OCI-LY1 (cell line): Measurements from ENCODE around the gene THOC1.

Experiments used
- H2AFZ ChIP-seq: fragments of 200-600 bp; sonication (generic), shearing (Covaris generic); 2 replicates; pipeline ENCODE4 v1.6.0; 2014; ENCODE audit warnings: antibody characterized with exemption, mild to moderate bottlenecking, low read length
- H3F3A ChIP-seq: fragments of 200-600 bp; sonication (generic), shearing (Covaris generic); 2 replicates; pipeline ENCODE4 v1.6.0; 2014; ENCODE audit warnings: mild to moderate bottlenecking, antibody characterized with exemption, low read length, moderate library complexity; ENCODE audit not compliant: insufficient read depth
- H3K27ac ChIP-seq: fragments of 200-600 bp; sonication (generic); 2 replicates; pipeline ENCODE4 v1.5.1; 2014; ENCODE audit warnings: low read length, mixed run types, mild to moderate bottlenecking, low read depth; ENCODE audit not compliant: poor library complexity, severe bottlenecking
- H3K27me3 ChIP-seq: fragments of 200-600 bp; sonication (generic); 2 replicates; pipeline ENCODE4 v1.6.0; 2014; ENCODE audit warnings: antibody characterized with exemption, mild to moderate bottlenecking, low read length, moderate library complexity; ENCODE audit not compliant: insufficient read depth
- H3K36me3 ChIP-seq: fragments of 200-600 bp; sonication (generic); 2 replicates; pipeline ENCODE4 v1.6.1; 2014; ENCODE audit warnings: mild to moderate bottlenecking, antibody characterized with exemption, low read length, moderate library complexity, mixed read lengths; ENCODE audit not compliant: insufficient read depth
- H3K4me1 ChIP-seq: fragments of 200-600 bp; sonication (generic); 2 replicates; pipeline ENCODE4 v1.5.1; 2014; ENCODE audit warnings: mild to moderate bottlenecking, low read length, moderate library complexity; ENCODE audit not compliant: insufficient read depth, severe bottlenecking
- H3K4me2 ChIP-seq: fragments of 200-600 bp; sonication (generic), shearing (Covaris generic); 2 replicates; pipeline ENCODE4 v1.6.1; 2014; ENCODE audit warnings: low read length
- H3K4me3 ChIP-seq: fragments of 200-600 bp; sonication (generic); 2 replicates; pipeline ENCODE4 v1.5.1; 2014; ENCODE audit warnings: low read length, low read depth, mild to moderate bottlenecking, mixed read lengths; ENCODE audit not compliant: poor library complexity, severe bottlenecking
- H3K79me2 ChIP-seq: fragments of 200-600 bp; shearing (Covaris generic); 2 replicates; pipeline ENCODE4 v1.6.1; 2016; ENCODE audit warnings: mixed run types, low read length, mixed read lengths; ENCODE audit not compliant: insufficient read depth
- H3K9ac ChIP-seq: fragments of 200-600 bp; sonication (generic), shearing (Covaris generic); 2 replicates; pipeline ENCODE4 v1.6.1; 2014; ENCODE audit warnings: mild to moderate bottlenecking, low read length, mixed read lengths
- H3K9me2 ChIP-seq: fragments of 200-600 bp; sonication (generic), shearing (Covaris generic); 2 replicates; pipeline ENCODE4 v1.6.1; 2014; ENCODE audit warnings: low read depth, mild to moderate bottlenecking, low read length, mixed read lengths
- H3K9me3 ChIP-seq: fragments of 200-600 bp; shearing (Covaris generic); 2 replicates; pipeline ENCODE4 v1.6.1; 2014; ENCODE audit warnings: low read length, mixed read lengths
- H4K20me1 ChIP-seq: fragments of 200-600 bp; sonication (generic), shearing (Covaris generic); 2 replicates; pipeline ENCODE4 v1.6.0; 2016; ENCODE audit warnings: mild to moderate bottlenecking, low read length; ENCODE audit not compliant: insufficient read depth
- CTCF ChIP-seq: fragments of 200-600 bp; sonication (generic), shearing (Covaris generic); IDR thresholded peaks from 2 replicates; pipeline ENCODE4 v1.5.1; 2017; ENCODE audit warnings: mild to moderate bottlenecking, antibody characterized with exemption, low read length, moderate library complexity, mixed read lengths
- EZH2 ChIP-seq: fragments of 200-600 bp; sonication (generic), shearing (Covaris generic); IDR thresholded peaks from 2 replicates; pipeline ENCODE4 v1.8.0; 2017; ENCODE audit warnings: borderline replicate concordance, mixed run types, mild to moderate bottlenecking, antibody characterized with exemption, low read length, moderate library complexity, mixed read lengths

The THOC1 gene

DNA sequence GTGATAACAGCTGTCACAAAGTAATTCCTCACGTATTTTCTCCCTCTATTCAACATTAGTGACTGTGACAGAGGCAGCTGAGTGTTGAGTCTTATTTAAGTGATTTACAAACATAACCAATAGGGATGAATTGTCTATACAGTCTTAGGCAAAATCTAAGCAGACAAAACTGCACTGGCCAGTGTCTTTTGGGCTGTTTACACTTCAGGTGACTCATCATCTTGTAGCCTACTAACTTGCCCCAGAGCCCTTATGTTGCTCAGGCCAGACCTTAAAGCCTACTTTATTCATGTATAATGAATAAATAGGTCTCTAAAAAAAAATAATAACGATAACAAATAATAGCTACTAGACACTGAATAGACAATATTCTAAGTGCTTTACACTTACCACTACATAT lies 17.2 kb downstream of the THOC1 start:
- TF ChIP-seq EZH2 (no peak), CTCF (no peak)
- Histone ChIP-seq H3F3A (no peaks in the 10 kb centered on the region), H3K36me3 (peaks cover 51% of the 10 kb centered on the region), H3K9me2 (no peaks in the 10 kb centered on the region), H3K9ac (no peak overlapping the region), H4K20me1 (no peaks in the 10 kb centered on the region), H3K4me1 (no peaks in the 10 kb centered on the region), H3K27ac (no peak overlapping the region), H3K4me2 (no peak overlapping the region), H3K27me3 (no peaks in the 10 kb centered on the region), H2AFZ (no peak overlapping the region), H3K4me3 (no peak overlapping the region), H3K79me2 (no peaks in the 10 kb centered on the region), H3K9me3 (no peaks in the 10 kb centered on the region)

DNA sequence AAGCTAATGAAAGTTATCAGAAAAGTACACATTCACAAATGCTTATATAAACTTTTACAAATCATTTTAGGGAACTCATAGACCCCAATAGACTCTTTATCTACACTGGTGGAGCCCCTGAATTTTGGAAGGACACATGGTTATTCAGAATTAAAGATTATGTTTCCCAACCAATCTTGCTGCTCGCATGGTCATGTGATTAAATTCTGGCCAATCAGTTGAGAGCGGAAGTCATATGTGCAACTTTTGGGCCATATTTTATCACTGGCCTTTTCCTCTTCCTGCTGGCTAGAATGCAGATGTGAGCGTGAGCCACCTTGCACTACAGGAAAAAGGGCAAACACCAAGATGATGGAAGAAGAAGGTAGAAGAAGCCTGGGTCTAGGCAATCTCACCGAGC lies 19.8 kb downstream of the THOC1 start:
- Histone ChIP-seq H3K27me3 (no peaks in the 10 kb centered on the region), H3K79me2 (no peaks in the 10 kb centered on the region), H3K4me2 (no peak overlapping the region), H3K36me3 (peaks cover 44% of the 10 kb centered on the region), H3K4me3 (no peak overlapping the region), H4K20me1 (no peaks in the 10 kb centered on the region), H3K4me1 (no peaks in the 10 kb centered on the region), H3K9ac (no peak overlapping the region), H2AFZ (no peak overlapping the region), H3F3A (no peaks in the 10 kb centered on the region), H3K9me2 (no peaks in the 10 kb centered on the region), H3K9me3 (no peaks in the 10 kb centered on the region), H3K27ac (no peak overlapping the region)
- no peak for TF ChIP-seq CTCF
- TF ChIP-seq EZH2, result no peak

GRCh38 chr18:245282-245847 lies 22.5 kb downstream of the THOC1 start:
- Histone ChIP-seq H3K9me3 (no peaks in the 10 kb centered on the region), H3K27me3 (no peaks in the 10 kb centered on the region), H3K79me2 (no peaks in the 10 kb centered on the region), H3K4me3 (no peak overlapping the region), H2AFZ (no peak overlapping the region), H3K4me1 (no peaks in the 10 kb centered on the region), H3K36me3 (peaks cover 27% of the 10 kb centered on the region), H3K9me2 (no peaks in the 10 kb centered on the region), H3F3A (no peaks in the 10 kb centered on the region), H3K27ac (no peak overlapping the region), H4K20me1 (no peaks in the 10 kb centered on the region), H3K9ac (no peak overlapping the region), H3K4me2 (no peak overlapping the region)
- TF ChIP-seq EZH2 (no peak), CTCF (no peak)
